ENCODE results near the gene PPP1CA.
A peak's percentile ranks its signal among the peaks of the same experiment; 100 is the strongest.

GRCh38 chr11:67391304-67392182 lies 10.1 kb downstream of the PPP1CA start, which contains the start of gene RAD9A:
- TF ChIP-seq, protein P1, sequence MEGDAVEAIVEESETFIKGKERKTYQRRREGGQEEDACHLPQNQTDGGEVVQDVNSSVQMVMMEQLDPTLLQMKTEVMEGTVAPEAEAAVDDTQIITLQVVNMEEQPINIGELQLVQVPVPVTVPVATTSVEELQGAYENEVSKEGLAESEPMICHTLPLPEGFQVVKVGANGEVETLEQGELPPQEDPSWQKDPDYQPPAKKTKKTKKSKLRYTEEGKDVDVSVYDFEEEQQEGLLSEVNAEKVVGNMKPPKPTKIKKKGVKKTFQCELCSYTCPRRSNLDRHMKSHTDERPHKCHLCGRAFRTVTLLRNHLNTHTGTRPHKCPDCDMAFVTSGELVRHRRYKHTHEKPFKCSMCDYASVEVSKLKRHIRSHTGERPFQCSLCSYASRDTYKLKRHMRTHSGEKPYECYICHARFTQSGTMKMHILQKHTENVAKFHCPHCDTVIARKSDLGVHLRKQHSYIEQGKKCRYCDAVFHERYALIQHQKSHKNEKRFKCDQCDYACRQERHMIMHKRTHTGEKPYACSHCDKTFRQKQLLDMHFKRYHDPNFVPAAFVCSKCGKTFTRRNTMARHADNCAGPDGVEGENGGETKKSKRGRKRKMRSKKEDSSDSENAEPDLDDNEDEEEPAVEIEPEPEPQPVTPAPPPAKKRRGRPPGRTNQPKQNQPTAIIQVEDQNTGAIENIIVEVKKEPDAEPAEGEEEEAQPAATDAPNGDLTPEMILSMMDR (IDR thresholded peaks at IDR 0.05), result no peak
- peak in 1 of 2 donors; percentile 79 for TF ChIP-seq POLR2A (IDR thresholded peaks at IDR 0.05)
